A204.1 (cell line): Measurements from ENCODE around the gene IRX4.

Source experiments
- FAIRE-seq: peaks from 2 replicates; lab custom pipeline; 2012; peaks lifted over from hg19 to GRCh38; lab: Jason Lieb, UNC

The IRX4 gene

GRCh38 chr5:1891391-1891790, 8.7 kb upstream of the IRX4 start:
- no peak for FAIRE-seq

- no peak for FAIRE-seq
Measured at GRCh38 chr5:1890296-1890695, 7.6 kb upstream of the IRX4 start.

DNA sequence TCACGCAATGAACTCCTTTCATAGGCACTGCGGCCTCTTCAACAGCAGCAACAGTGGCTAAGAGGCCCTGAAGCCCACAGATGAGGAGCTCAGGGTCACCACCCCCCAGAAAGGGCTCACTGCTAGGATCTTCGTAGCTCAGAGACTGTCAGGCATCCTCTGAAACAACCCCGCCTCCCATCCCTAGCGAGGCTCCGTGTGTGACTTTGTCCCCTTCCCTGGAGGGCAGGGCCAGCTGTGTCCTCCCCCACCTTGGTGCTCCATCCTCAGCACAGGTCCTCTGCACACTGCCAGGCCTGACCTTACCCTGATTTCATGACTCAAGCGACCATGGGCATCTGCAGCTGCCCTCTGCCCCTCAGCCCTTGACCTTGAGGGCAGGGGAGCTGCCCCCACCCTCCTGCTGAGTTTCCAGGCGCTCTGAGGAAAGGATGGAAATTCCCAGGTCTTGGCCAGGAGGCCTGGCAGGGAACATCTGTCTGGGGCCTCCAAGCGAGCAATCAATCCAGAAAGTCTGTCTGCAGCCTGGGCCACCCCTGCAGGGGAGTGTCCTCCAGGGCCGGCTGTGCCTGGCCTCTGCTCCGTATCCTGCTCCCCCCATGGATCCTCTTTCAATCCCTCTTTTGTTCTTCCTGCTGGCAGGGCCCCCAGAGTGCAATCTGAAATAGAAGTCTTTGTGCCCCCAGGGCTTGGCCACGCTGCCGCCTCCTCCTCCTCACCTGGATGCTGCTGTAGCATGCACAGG, 6.8 kb upstream of the IRX4 start:
- no peak for FAIRE-seq

DNA sequence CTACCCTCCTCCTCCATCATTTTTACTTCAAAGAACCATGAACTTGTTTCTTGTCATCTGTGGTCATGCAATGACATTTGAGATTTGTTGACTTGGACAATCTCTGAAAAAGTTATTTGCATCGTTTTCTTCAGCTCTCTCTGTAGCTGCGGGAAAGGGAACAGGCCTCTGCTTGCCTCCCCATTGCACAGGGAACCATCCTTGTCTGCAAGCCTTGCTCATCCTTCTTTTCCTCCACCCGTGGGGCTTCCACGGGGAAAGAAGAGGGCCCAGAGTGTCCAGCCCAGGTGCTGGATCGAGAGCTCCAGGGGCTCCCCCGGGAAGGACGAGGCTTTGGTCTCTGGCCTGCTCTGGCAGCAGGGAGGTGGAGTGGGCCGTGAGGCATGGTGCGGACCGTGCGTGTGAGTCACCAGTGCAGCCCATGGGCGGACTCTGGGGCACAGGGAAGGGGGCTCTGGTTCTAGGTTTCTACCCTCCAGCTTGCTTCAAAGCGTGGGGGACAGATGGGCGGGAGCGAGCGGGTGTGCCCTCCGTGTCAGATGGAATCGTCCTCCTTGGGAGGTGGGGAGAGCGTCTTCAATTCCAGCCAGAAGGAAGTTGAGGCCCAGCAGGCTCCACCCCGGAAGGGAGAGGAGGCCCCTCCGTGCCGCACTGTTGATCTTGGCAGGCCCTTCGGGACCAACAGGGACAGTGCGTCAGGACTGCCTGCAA, 6.0 kb upstream of the IRX4 start:
- FAIRE-seq = no peak

GRCh38 chr5:1887588-1888360, 5.0 kb upstream of the IRX4 start:
- FAIRE-seq = no peak

- FAIRE-seq = no peak
Measured at GRCh38 chr5:1886846-1887587, 4.3 kb upstream of the IRX4 start.

GRCh38 chr5:1885868-1886845, 3.4 kb upstream of the IRX4 start:
- FAIRE-seq = no peak

DNA sequence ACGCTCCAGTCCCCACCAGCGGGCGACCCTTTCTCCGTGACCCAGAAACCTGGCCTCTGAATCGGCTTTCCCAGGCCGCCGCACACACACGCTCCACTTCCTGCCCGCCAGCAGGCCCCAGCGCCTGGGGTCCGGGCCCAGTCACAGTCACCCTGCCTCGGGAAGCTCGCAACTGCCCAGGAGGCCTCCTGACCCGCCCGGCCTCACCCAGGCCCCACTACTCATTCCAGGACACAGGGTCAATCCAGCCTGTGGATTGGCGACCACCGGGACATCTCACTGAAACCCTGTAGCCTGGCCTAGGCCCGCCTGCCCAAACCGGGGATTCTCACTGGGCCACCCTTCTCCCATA, 2.7 kb upstream of the IRX4 start:
- FAIRE-seq = no peak

DNA sequence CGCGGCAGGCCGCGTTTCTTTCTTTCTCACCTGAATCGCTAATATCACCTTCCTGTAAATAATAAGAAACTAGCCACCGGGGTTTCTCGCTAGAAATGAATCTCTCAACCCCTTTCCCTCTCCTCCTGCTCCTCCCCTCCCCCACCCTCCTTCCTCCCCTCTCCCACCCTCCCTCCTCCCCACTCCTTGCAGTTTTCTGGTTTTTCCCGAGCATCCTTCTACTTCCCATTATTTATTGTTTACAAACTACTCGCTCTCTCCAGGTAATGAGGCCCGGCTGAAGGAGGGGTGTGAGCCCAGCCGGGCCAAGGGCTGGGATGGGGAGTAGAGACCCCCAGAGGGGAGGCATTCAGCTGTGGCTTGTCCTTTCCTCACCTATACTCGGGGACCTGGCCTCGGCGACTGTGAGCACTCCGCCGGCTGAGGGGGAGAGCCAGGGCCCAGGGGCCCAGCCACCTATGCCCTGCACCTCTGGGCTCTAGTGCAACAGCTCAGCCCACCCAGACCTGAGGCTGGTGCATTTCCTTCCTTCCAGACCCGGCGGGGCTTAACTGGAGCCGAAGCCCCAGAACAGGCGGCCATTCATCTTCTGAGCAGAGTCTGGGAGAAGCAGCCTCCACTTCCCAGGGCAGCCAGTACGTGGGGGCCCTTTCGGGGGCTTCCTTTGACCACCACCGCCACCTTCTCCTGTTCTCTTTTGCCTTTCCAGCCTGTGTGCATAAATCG, 2.1 kb upstream of the IRX4 start:
- FAIRE-seq = no peak

DNA sequence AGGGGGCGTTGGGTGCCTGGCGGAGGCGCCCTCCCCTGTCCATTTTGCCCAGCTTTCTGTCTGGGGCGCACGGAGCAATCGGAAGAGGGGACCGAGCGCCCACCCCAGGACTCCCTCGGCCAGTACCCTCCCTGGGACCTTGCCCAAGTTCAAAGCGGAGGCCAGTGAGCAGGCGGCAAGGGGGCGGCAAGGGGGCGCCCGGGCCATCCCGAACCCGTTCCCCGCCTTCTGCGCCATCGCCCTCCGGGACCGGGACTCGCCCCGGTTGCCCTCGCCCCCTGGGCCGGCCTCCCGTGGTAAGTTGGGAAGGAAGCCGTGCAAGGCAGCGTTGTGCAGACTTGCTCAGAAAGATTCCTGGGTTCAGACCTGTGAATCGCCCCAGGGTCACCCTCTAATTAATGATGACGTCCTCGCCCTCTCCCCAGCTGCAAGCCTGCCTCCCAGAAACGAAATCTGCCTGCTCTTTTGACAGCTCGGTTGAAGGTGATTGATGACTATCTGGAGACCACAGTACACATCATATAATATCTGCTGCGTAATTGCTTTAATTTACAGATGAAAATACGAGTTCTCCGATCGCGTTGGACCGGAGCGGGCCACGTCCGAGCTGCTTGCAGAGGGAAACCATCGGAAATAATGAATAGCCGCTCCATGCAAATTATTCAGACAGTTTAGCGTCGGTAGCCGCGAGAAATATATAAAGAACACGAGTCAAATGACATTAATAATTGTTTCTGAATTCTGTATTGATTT, 1.4 kb upstream of the IRX4 start:
- no peak for FAIRE-seq

DNA sequence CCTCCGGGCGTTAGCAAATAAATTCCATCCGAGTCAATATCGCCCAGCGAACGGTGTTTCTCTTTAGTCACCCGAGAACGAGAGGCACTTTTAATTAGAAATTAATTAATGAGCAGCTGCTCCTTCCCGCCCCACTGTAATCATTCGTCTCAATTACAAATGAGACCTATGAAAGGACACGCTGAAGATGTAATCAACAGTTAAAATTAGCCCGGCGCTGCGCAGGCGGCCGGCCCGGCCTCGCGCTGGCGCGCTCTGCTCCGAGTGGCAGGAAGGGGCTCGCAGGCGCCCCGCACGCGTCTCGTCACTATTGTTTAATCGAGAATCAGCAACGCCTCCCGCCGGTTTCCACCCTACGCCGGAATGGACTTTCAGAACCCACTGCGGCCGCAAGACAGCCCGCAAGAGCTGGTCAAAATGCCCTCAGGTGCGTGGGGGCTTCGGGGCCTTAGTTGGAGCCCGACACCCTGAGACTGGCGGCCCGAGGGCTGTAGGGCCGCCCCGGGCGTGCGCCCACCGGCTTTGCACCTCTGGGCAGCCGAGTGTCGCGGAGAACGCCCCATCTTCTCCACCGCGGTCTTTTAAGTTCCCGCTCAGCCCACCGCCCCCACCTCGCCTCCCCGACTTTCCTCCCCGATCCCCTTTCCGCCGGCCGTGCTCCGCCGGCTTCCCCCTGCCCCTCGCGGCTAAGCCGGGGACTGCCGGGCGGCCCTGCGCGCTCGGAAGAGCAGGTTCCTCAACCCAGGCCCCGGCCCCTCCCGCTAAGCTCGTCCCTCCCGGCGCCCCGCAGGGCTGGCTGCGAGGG, 597 bp upstream of the IRX4 start:
- no peak for FAIRE-seq

DNA sequence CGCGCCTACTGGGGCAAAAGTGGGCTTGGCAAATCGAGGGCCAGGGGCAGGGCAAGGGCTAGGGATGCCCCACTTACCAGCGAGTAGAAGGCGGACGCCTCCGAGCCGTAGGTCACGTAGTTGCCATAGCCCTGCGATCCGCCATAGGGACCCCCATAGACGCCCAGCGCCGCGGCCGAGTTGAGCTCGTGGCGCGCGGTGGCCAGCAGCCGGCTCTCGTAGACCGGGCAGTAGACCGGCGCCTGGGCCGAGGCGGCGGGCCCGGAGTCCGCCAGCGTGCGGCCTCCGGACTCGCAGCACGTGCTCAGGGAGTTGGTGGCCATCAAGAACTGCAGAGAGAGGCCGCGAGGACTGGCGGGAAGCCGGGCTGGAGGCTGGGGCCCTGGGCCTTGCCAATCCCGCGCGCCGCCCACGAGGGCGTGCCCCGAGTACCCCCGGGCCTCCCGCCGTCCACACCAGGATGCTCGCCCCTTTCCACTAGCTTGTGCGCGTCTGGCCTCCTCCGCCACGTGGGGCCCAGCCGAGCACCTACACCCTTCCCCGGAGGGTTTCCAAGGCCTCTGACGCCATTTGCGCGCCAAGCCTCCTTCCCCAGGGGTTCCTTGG, 891 bp downstream of the IRX4 start:
- FAIRE-seq = no peak

GRCh38 chr5:1881098-1881572, 1.6 kb downstream of the IRX4 start:
- no peak for FAIRE-seq

DNA sequence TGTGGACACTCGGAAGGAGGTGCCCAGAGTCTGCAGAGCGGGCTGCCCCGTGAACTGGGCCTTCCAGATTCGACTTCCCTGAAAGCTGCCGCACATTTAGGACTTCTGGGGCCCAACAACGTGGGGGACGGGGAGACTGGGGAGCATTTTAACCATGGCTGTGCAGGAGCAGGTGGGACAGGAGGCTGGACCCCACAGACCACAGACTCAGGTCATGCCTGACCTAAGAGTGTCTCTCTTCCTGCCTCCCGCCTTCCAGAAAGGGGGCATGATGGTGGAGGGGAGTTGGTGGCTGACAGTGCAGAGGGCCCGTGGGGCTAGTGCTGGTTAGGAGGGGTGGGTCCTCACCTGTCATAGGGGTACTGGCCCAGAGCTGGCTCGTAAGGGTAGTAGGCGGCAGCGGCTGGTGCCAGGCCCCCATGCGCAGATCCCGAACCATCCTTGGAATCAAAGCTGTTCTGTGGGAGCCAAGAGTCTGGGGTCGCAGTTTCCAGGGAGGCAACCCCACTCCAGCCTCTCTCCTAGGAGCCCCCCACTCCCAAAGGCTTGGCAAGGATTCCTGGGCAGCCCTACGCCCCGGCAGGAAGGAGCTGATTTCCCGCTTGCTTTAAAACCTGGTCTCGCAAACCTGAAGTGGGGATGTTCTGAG, 2.2 kb downstream of the IRX4 start:
- no peak for FAIRE-seq

DNA sequence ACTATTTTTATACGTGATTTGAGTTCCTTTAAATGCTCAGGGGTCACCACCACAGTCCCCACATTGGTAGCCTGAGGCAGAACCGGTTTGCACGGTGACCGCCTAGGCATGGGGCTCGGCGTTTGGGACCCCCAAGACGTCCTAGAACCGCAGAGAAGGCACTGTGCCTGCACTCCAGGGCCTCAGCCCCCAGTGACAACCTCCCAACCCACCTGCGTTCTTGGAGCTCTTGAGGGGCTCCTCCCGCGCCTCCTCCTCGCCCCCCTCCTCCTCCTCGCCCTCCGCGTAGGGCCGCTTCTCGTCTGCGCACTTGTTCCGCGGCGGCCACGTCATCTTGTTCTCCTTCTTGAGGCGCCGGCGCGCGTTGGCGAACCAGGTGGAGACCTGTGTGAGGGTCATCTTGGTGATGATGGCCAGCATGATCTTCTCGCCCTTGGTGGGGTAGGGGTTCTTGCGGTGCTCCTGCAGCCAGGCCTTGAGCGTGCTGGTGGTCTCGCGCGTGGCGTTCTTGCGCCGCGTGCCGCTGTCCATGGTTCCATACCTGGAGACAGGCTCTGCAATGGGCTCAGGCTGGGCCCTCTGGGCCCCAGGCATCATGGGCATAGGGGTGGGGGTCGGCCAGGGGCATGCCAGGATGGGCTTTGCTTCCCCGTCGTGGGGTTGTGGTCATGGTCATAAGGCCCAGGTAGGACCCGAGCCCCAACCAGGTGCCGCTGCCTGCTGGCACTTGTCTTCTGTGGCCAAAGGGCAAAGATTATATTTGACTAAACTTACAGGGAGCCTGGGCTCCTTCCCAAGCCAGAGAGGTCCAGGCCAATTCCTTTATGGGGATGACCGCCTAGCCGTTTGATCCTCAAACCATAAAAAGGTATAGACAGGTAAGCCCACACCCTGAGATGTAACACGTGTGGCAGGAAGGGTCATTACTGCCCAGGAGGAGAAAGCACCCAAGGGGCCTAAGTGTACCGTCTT, 3.1 kb downstream of the IRX4 start:
- FAIRE-seq = no peak

GRCh38 chr5:1878050-1878849, 4.5 kb downstream of the IRX4 start:
- FAIRE-seq = no peak
